Body of pancreas (tissue), 4 donors: Measurements from ENCODE around the gene CAMK2D. TPM values are rescaled to one million over a fixed set of nuclear protein-coding genes. Genes with fewer than 3 reads are reported as not detected.

Source experiments
- ATAC-seq: fragments of 150-250 bp; one replicate; pipeline ENCODE4 v1.9.1; 2016
- DNase-seq, 4 donors: peaks; one replicate each; pipeline ENCODE4 v3.0.0-alpha.2; 2019
- H3K27ac ChIP-seq, 4 donors: fragments of 200-600 bp; sonication (generic); 1 replicate in 3 of 4; 2 replicates in 1 of 4; pipeline versions ENCODE4 v1.5.1 to v1.6.1; 2016 to 2019; ENCODE audit warnings: mild to moderate bottlenecking in 1 of 4, mixed read lengths in 1 of 4, moderate library complexity in 1 of 4
- H3K27me3 ChIP-seq, 2 donors: fragments of 200-600 bp; sonication (generic); one replicate each; pipeline ENCODE4 v1.6.0; 2016; ENCODE audit warnings: mild to moderate bottlenecking in 1 of 2
- H3K36me3 ChIP-seq, 2 donors: fragments of 200-600 bp; sonication (generic); replicated peaks in 1 of 2; 2 replicates each; pipeline ENCODE4 v1.5.1; 2016; ENCODE audit warnings: low read depth in 2 of 2; ENCODE audit not compliant: insufficient read depth in 1 of 2
- H3K4me1 ChIP-seq: fragments of 200-600 bp; sonication (generic); one replicate; pipeline ENCODE4 v1.6.0; 2016
- H3K4me3 ChIP-seq, 2 donors: fragments of 200-600 bp; sonication (generic); 1 replicate in 1 of 2; 2 replicates in 1 of 2; pipeline ENCODE4 v1.5.1; 2016 to 2019
- H3K9me3 ChIP-seq, 3 donors: fragments of 200-600 bp; sonication (generic); 1 replicate in 2 of 3; 2 replicates in 1 of 3; pipeline ENCODE4 v1.5.1; 2016
- POLR2A ChIP-seq, 3 donors: fragments of 450-650 bp; IDR thresholded peaks; one replicate each; pipeline ENCODE4 v1.6.1; 2016; ENCODE audit warnings: antibody characterized with exemption in 3 of 3, mild to moderate bottlenecking in 2 of 3
- WGBS, 2 donors: methylation state at CpG; one replicate each; pipeline ENCODE4 v1.1.5; 2017; 5-methylcytosine and 5-hydroxymethylcytosine counted together
- intact Hi-C: fragments of 100-400 bp; cut with DNase I; formaldehyde crosslinking; loops from one replicate; pipeline ENCODE4 v1.15.1; 2023
- total RNA-seq, 2 donors: library from RNA; depleted of rRNA; stranded (reverse); fragments of >200 nt; gene quantifications; one replicate each; pipeline ENCODE4 v1.1.0, GENCODE V29; 2016
- TF ChIP-seq, protein P1 (sequence below), 7 experiments: fragments of 450-650 bp in 4 of 7; fragments of 200-600 bp in 3 of 7; sonication (generic) in 3 of 7; IDR thresholded peaks; one replicate each; pipeline ENCODE4 v1.5.1; 2016 to 2019; ENCODE audit warnings: antibody characterized with exemption in 7 of 7

The CAMK2D gene
- total RNA-seq, 2 donors from 2014 or later = 25.7 to 29.3 TPM

DNA sequence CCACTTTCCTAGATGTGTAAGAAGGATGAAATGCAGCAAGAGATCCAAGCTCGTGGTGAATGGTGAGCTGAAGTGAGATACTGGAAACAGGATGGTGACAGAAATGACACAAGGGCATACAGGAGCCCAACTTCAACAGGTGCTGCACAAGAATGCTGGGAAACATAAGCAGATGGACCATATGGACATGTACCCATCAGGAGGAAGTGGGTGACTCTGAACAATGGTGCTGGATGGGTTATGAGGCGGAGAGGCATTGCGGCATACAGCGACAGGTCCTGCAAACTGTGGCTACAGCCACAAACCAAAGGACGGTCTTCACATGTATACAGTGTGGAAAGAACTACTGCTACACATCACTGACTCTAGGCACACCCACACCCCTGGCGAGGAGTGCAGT, 265.7 kb downstream of the CAMK2D start:
- Histone ChIP-seq H3K27ac (no peak overlapping the region), H3K4me1 (peaks cover 10% of the 10 kb centered on the region), H3K27me3 (no peaks in the 10 kb centered on the region), H3K9me3 (no peaks in the 10 kb centered on the region), H3K36me3 (no peaks in the 10 kb centered on the region), H3K4me3 (no peak overlapping the region)
- ATAC-seq = no peak
- intact Hi-C loops = no loop called here
- TF ChIP-seq, protein P1, sequence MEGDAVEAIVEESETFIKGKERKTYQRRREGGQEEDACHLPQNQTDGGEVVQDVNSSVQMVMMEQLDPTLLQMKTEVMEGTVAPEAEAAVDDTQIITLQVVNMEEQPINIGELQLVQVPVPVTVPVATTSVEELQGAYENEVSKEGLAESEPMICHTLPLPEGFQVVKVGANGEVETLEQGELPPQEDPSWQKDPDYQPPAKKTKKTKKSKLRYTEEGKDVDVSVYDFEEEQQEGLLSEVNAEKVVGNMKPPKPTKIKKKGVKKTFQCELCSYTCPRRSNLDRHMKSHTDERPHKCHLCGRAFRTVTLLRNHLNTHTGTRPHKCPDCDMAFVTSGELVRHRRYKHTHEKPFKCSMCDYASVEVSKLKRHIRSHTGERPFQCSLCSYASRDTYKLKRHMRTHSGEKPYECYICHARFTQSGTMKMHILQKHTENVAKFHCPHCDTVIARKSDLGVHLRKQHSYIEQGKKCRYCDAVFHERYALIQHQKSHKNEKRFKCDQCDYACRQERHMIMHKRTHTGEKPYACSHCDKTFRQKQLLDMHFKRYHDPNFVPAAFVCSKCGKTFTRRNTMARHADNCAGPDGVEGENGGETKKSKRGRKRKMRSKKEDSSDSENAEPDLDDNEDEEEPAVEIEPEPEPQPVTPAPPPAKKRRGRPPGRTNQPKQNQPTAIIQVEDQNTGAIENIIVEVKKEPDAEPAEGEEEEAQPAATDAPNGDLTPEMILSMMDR (IDR thresholded peaks at IDR 0.05) = no peak
- TF ChIP-seq POLR2A (IDR thresholded peaks at IDR 0.05) = no peak
- 92 to 98% methylated on average over 6 of the region's 6 CpGs for WGBS, 2 donors
- no peak for DNase-seq

DNA sequence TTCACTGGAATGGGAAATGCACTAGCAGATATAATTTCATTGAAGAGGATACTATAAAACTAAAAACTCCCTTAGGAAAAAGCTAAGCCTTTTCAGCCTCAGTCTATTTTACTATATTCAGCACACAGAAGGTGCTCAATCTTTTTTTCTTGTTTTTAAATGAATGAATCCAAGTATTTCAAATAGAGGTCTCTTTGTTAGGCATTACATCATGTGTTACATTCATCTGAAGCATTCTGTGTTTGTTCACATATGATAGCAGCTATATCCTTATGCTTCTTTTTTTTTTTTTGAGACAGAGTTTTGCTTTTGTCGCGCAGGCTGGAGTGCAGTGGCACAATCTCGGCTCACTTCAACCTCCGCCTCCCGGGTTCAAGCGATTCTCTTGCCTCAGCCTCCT, 278.4 kb downstream of the CAMK2D start:
- no peak overlapping the region for H3K4me3 ChIP-seq
- DNase-seq = no peak
- no peaks in the 10 kb centered on the region for H3K27me3 ChIP-seq
- intact Hi-C loops = no loop called here
- no peak overlapping the region for H3K27ac ChIP-seq
- TF ChIP-seq, protein P1 (IDR thresholded peaks at IDR 0.05) = no peak
- TF ChIP-seq POLR2A (IDR thresholded peaks at IDR 0.05) = no peak
- ATAC-seq = no peak
- 93 to 98% methylated on average over 6 of the region's 6 CpGs for WGBS, 2 donors
- H3K4me1 ChIP-seq = no peaks in the 10 kb centered on the region
- H3K9me3 ChIP-seq = no peaks in the 10 kb centered on the region
- H3K36me3 ChIP-seq = no peaks in the 10 kb centered on the region

DNA sequence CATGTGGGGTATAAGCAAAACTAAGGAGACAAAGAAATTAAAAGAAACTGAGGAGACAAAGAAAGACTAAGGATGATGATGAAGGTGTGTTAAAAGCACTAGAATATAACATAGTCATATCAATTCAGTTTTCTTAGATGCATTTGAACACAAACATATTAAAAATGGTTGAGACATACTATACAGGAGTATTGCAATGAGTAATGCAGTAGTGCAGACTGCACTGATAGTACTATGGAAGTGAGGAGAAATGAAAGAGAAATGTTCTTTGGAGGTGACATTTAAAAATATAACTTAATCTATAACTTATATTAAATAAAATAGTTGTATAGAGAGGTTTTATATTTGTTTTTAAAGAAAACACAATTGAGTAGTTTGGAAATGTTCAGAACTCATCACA, 279.2 kb downstream of the CAMK2D start:
- TF ChIP-seq, protein P1 (IDR thresholded peaks at IDR 0.05) = no peak
- no peak for TF ChIP-seq POLR2A (IDR thresholded peaks at IDR 0.05)
- H3K4me3 ChIP-seq = no peak overlapping the region
- H3K9me3 ChIP-seq = no peaks in the 10 kb centered on the region
- DNase-seq = no peak
- no peaks in the 10 kb centered on the region for H3K4me1 ChIP-seq
- H3K36me3 ChIP-seq = no peaks in the 10 kb centered on the region
- no peaks in the 10 kb centered on the region for H3K27me3 ChIP-seq
- H3K27ac ChIP-seq = no peak overlapping the region
- ATAC-seq = no peak
- intact Hi-C loops = no loop called here

- ATAC-seq (no peak), DNase-seq (no peak)
- no peak overlapping the region for H3K4me3 ChIP-seq
- intact Hi-C loops = no loop called here
- H3K4me1 ChIP-seq = no peaks in the 10 kb centered on the region
- TF ChIP-seq, protein P1 (IDR thresholded peaks at IDR 0.05) = no peak
- no peak for TF ChIP-seq POLR2A (IDR thresholded peaks at IDR 0.05)
- no peaks in the 10 kb centered on the region for H3K9me3 ChIP-seq
- no peaks in the 10 kb centered on the region for H3K27me3 ChIP-seq
- no peak overlapping the region for H3K27ac ChIP-seq
- H3K36me3 ChIP-seq = no peaks in the 10 kb centered on the region
Measured at GRCh38 chr4:113481820-113482219, 279.7 kb downstream of the CAMK2D start.

- intact Hi-C loops = no loop called here
- TF ChIP-seq, protein P1 (IDR thresholded peaks at IDR 0.05) = no peak
- no peak for TF ChIP-seq POLR2A (IDR thresholded peaks at IDR 0.05)
- Histone ChIP-seq H3K27me3 (no peaks in the 10 kb centered on the region), H3K4me1 (no peaks in the 10 kb centered on the region), H3K27ac (no peak overlapping the region), H3K36me3 (no peaks in the 10 kb centered on the region), H3K9me3 (no peaks in the 10 kb centered on the region), H3K4me3 (no peak overlapping the region)
- 91 to 99% methylated on average over 12 of the region's 12 CpGs for WGBS, 2 donors
- ATAC-seq (no peak), DNase-seq (no peak)
Measured at GRCh38 chr4:113480109-113480508, 281.4 kb downstream of the CAMK2D start.
